Coronary artery (tissue), 2 donors: ENCODE results near the gene INAFM1.

ENCODE experiments used
- DNase-seq: peaks from one replicate; pipeline ENCODE4 v3.0.0-alpha.2; 2017; ENCODE audit warnings: low spot score
- H3K27ac ChIP-seq, 2 donors: fragments of 200-600 bp; sonication (generic); one replicate each; pipeline ENCODE4 v1.5.1; 2016 to 2019
- H3K4me3 ChIP-seq: fragments of 200-600 bp; sonication (generic); 2 replicates; pipeline ENCODE4 v1.5.1; 2016; ENCODE audit warnings: mild to moderate bottlenecking, moderate library complexity
- CTCF ChIP-seq: fragments of 200-600 bp; sonication (generic); IDR thresholded peaks from one replicate; pipeline ENCODE4 v1.5.1; 2019; ENCODE audit warnings: antibody characterized with exemption

Gene INAFM1

GRCh38 chr19:47266401-47266941 lies 8.2 kb upstream of the INAFM1 start:
- Histone ChIP-seq H3K4me3 (no peak overlapping the region), H3K27ac (no peak overlapping the region)
- DNase-seq = no peak
- no peak for TF ChIP-seq CTCF

GRCh38 chr19:47267350-47267759 lies 7.3 kb upstream of the INAFM1 start:
- no peak for DNase-seq
- no peak overlapping the region for H3K27ac ChIP-seq
- no peak overlapping the region for H3K4me3 ChIP-seq
- no peak for TF ChIP-seq CTCF

GRCh38 chr19:47268028-47268427 lies 6.7 kb upstream of the INAFM1 start:
- DNase-seq = no peak
- Histone ChIP-seq H3K27ac (no peak overlapping the region), H3K4me3 (no peak overlapping the region)
- no peak for TF ChIP-seq CTCF

GRCh38 chr19:47269596-47269995 lies 5.1 kb upstream of the INAFM1 start:
- no peak overlapping the region for H3K4me3 ChIP-seq
- H3K27ac ChIP-seq = no peak overlapping the region
- DNase-seq = no peak
- TF ChIP-seq CTCF = no peak

GRCh38 chr19:47270408-47270807 lies 4.3 kb upstream of the INAFM1 start:
- no peak for TF ChIP-seq CTCF
- DNase-seq = no peak
- H3K27ac ChIP-seq = no peak overlapping the region
- H3K4me3 ChIP-seq = no peak overlapping the region

- H3K27ac ChIP-seq = peak overlapping the region; percentile 97
These were observed 2.7 kb upstream of the INAFM1 start for GRCh38 chr19:47271949-47272348.

More at GRCh38 chr19:47271949-47272348, 2.7 kb upstream of the INAFM1 start:
- DNase-seq = no peak
- no peak overlapping the region for H3K4me3 ChIP-seq
- no peak for TF ChIP-seq CTCF
